Hematopoietic multipotent progenitor cell treated with erythropoietin and hydrocortisone succinate and interleukin-3 and kit ligand, for 15 days (in vitro differentiated cells): ENCODE measurements around the gene ITIH6.
"Not testable (repeated sequence)": the region's sequence is repeated elsewhere in the genome, so short reads cannot be mapped to it uniquely, and the experiment has no call there.

Experiments
- DNase-seq: peaks from one replicate; pipeline ENCODE4 v3.0.0-alpha.2; 2015; ENCODE audit warnings: low spot score

ITIH6 gene

GRCh38 chrX:54798137-54798536 lies at the start of gene ITIH6:
ITIH6 (minus strand) TSS chrX:54798255; CDS start chrX:54798210, 45 bp downstream.
- DNase-seq: no peak

- DNase-seq: not testable (repeated sequence)
Measured at GRCh38 chrX:54847700-54848099, 49.6 kb upstream of the ITIH6 start.

GRCh38 chrX:54843050-54843449 lies 45.0 kb upstream of the ITIH6 start:
- no peak for DNase-seq

- no peak for DNase-seq
Measured at GRCh38 chrX:54842607-54843006, 44.6 kb upstream of the ITIH6 start.

GRCh38 chrX:54841184-54841874 lies 43.3 kb upstream of the ITIH6 start:
- not testable (repeated sequence) for DNase-seq

GRCh38 chrX:54838583-54838982 lies 40.5 kb upstream of the ITIH6 start:
- no peak for DNase-seq

GRCh38 chrX:54826598-54826997 lies 28.5 kb upstream of the ITIH6 start:
- DNase-seq: no peak

GRCh38 chrX:54825716-54826438 lies 27.8 kb upstream of the ITIH6 start:
- peak; percentile 4 for DNase-seq

- DNase-seq: no peak
Measured at GRCh38 chrX:54824722-54825121, 26.7 kb upstream of the ITIH6 start.

GRCh38 chrX:54824195-54824594 lies 26.1 kb upstream of the ITIH6 start:
- DNase-seq: no peak

GRCh38 chrX:54821310-54821709 lies 23.3 kb upstream of the ITIH6 start:
- no peak for DNase-seq

- no peak for DNase-seq
Measured at GRCh38 chrX:54820737-54821136, 22.7 kb upstream of the ITIH6 start.

- no peak for DNase-seq
Measured at GRCh38 chrX:54819201-54819600, 21.1 kb upstream of the ITIH6 start.

GRCh38 chrX:54818221-54818620 lies 20.2 kb upstream of the ITIH6 start:
- DNase-seq: no peak

GRCh38 chrX:54817220-54817820 lies 19.3 kb upstream of the ITIH6 start:
- no peak for DNase-seq

GRCh38 chrX:54812306-54812705 lies 14.3 kb upstream of the ITIH6 start:
- no peak for DNase-seq

GRCh38 chrX:54811301-54811885 lies 13.3 kb upstream of the ITIH6 start:
- DNase-seq: no peak

- no peak for DNase-seq
Measured at GRCh38 chrX:54810532-54810931, 12.5 kb upstream of the ITIH6 start.

GRCh38 chrX:54808605-54809483 lies 10.8 kb upstream of the ITIH6 start:
- DNase-seq: peak; percentile 88

- DNase-seq: no peak
Measured at GRCh38 chrX:54808109-54808604, 10.1 kb upstream of the ITIH6 start.

GRCh38 chrX:54807524-54808108 lies 9.6 kb upstream of the ITIH6 start, which contains the start of gene MAGED2:
MAGED2 (plus strand) TSS chrX:54807745; CDS start chrX:54809332, 1,587 bp downstream.
- no peak for DNase-seq
